ENCODE measurements around the gene RAPGEF5. TPM values are rescaled to one million over a fixed set of nuclear protein-coding genes. Genes with fewer than 3 reads are reported as not detected.

RAPGEF5 gene
- total RNA-seq, 1 donor from 2014 or later = 12.4 TPM

DNA sequence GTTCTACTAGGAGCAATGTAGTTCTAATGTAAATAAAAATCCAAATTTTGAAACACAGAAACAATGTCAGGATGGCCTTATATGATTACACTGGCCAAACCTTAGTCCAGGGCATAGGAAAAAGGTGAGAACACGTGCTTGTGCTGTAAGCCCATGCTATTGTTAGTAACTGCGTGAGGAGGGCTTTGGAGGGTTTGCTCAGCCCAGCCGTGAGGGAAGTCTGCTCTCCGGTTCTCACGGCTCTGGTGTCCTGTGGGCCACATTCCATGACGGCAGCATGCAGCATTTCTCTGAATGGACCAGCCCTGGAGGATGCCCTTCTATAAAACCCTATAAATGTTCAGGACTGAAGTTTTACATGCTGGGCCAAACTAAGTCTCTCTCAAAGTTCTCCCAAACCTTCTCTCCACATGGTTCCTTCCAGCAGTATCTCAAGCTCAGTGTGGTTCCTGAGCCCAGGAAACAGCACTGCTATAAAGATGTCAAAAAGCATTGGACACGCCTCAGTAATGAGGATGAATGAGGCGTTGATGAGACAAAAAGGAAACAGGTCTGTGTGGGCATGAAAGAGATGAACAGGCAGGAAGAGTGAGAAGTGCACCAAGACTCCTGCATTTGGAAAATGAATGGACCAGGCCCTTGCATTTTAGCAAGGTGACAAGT is 236.4 kb downstream of the RAPGEF5 start:
- no peak for DNase-seq
- intact Hi-C loops (cut with micrococcal nuclease) = no loop called here
- TF ChIP-seq CTCF (IDR thresholded peaks at IDR 0.05) = no peak
- Mint-ChIP-seq H3K27me3 (no peaks in the 10 kb centered on the region), H3K27ac (no peak overlapping the region), H3K9me3 (no peaks in the 10 kb centered on the region), H3K4me1 (peaks cover 9% of the 10 kb centered on the region), H3K36me3 (ENCODE audit: low read depth) (no peaks in the 10 kb centered on the region), H3K4me3 (no peak overlapping the region)
- ChIA-PET CTCF (interaction anchor here (1.5 kb wide), 1 partner anchor 9 kb away, joined by 4 read pairs; no protein-coding TSS in a partner anchor), POLR2A (no interaction called here)
- ATAC-seq (ENCODE audit: low read depth) = no peak

DNA sequence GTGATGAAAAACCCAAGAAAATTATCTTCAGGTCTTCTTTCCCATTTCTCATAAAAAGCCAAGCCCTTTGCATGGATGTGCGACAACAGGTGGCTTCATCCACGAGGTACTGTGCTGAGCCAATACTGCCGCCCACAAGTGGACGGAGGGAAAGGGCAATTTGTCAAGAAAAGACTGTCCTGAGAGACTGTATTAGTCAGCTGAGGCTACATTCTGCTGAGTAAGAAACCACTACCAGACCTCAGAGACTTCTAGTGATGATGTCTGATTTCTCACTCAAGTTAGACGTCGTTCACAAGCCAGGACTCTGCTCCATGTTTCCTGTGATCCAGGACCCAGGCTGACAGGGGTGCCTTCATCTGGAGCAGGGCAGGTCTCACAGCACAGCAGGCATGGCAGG is 239.7 kb downstream of the RAPGEF5 start:
- Mint-ChIP-seq H3K36me3 (ENCODE audit: low read depth) (no peaks in the 10 kb centered on the region), H3K4me3 (no peak overlapping the region), H3K4me1 (peaks cover 7% of the 10 kb centered on the region), H3K9me3 (no peaks in the 10 kb centered on the region), H3K27me3 (no peaks in the 10 kb centered on the region), H3K27ac (no peak overlapping the region)
- DNase-seq (no peak), ATAC-seq (ENCODE audit: low read depth) (no peak)
- CTCF ChIA-PET = interaction anchor here (1.1 kb wide), 1 partner anchor 14 kb away, joined by 3 read pairs; no protein-coding TSS in a partner anchor
- no peak for TF ChIP-seq CTCF (IDR thresholded peaks at IDR 0.05)
- intact Hi-C loops (cut with micrococcal nuclease) = no loop called here
- POLR2A ChIA-PET = no interaction called here

- ChIA-PET CTCF (no interaction called here), POLR2A (no interaction called here)
- no peaks in the 10 kb centered on the region for H3K4me1 Mint-ChIP-seq
- no peak overlapping the region for H3K4me3 Mint-ChIP-seq
- intact Hi-C loops (cut with micrococcal nuclease) = no loop called here
- H3K36me3 Mint-ChIP-seq (ENCODE audit: low read depth) = no peaks in the 10 kb centered on the region
- no peaks in the 10 kb centered on the region for H3K9me3 Mint-ChIP-seq
- H3K27ac Mint-ChIP-seq = no peak overlapping the region
- no peak for TF ChIP-seq CTCF (IDR thresholded peaks at IDR 0.05)
- ATAC-seq (ENCODE audit: low read depth) (no peak), DNase-seq (no peak)
- H3K27me3 Mint-ChIP-seq = no peaks in the 10 kb centered on the region
Observed at GRCh38 chr7:22116451-22117030, 240.4 kb downstream of the RAPGEF5 start.

- ChIA-PET CTCF (no interaction called here), POLR2A (no interaction called here)
- ATAC-seq (ENCODE audit: low read depth) (no peak), DNase-seq (no peak)
- Mint-ChIP-seq H3K4me3 (no peak overlapping the region), H3K27me3 (no peaks in the 10 kb centered on the region), H3K27ac (no peak overlapping the region), H3K36me3 (ENCODE audit: low read depth) (no peaks in the 10 kb centered on the region), H3K9me3 (no peaks in the 10 kb centered on the region), H3K4me1 (no peaks in the 10 kb centered on the region)
- intact Hi-C loops (cut with micrococcal nuclease) = no loop called here
- TF ChIP-seq CTCF (IDR thresholded peaks at IDR 0.05) = no peak
Observed at GRCh38 chr7:22115689-22116088, 241.3 kb downstream of the RAPGEF5 start.

DNA sequence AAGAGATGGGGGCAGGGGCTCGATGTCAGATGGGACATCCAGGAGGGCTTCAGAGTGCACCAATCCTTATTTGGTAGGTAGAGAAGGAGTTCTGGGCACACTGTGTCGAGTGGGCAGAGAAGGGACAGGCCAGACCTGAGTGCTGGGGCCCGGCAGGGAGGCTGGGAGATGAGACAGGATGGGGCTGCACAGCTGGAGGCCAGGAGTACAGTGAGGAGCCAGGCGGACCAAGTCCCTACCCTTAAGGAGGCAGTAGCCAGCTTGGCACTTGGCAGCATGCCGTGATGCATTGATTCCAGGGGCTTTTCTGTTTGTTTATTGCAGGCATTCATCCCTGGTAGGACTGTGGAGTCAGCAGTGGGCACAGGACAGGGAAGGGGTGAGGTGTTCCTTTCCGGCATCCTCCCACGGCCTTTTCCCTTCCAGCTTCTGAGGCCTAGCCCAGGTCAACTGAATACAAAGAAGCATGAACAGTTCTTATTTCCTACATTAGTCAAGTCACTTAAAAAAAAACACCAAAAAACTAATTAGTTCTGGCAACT is 242.4 kb downstream of the RAPGEF5 start:
- Mint-ChIP-seq H3K27me3 (no peaks in the 10 kb centered on the region), H3K4me3 (no peak overlapping the region), H3K27ac (no peak overlapping the region), H3K9me3 (no peaks in the 10 kb centered on the region), H3K36me3 (ENCODE audit: low read depth) (no peaks in the 10 kb centered on the region), H3K4me1 (no peaks in the 10 kb centered on the region)
- no peak for TF ChIP-seq CTCF (IDR thresholded peaks at IDR 0.05)
- ATAC-seq (ENCODE audit: low read depth) (no peak), DNase-seq (no peak)
- POLR2A ChIA-PET = no interaction called here
- CTCF ChIA-PET = interaction anchor here (0.7 to 0.8 kb wide), 2 partner anchors 61 to 375 kb away, joined by 3 read pairs; no protein-coding TSS in a partner anchor
- intact Hi-C loops (cut with micrococcal nuclease) = no loop called here

Measured in activated B cell treated with CpG ODN at 0.5 μM for 24 hours (primary cell).